IMR-90 (cell line): ENCODE results near the gene STAG1. TPM values are rescaled to one million over a fixed set of nuclear protein-coding genes. Genes with fewer than 3 reads are reported as not detected.

Experiments used
- ATAC-seq: fragments of 200-7000 bp; cut with Tn5 transposase; 2 replicates; pipeline ENCODE4 v1.9.1; 2020; ENCODE audit warnings: low read depth, mild to moderate bottlenecking, moderate library complexity
- BruUV-seq: library from RNA; stranded (reverse); fragments of 400-500 nt; replicated peaks from 2 replicates; lab custom pipeline; 2021; lab: Mats Ljungman, UMichigan
- CTCF ChIA-PET: fragments of 300-600 bp; formaldehyde crosslinking; extraction: SDS; loops from one replicate; lab custom pipeline; 2021; ENCODE audit warnings: antibody characterized with exemption; lab: Yijun Ruan, JAX
- POLR2A ChIA-PET: fragments of 300-600 bp; sonication (Branson Sonifier 250); formaldehyde crosslinking; loops from one replicate; lab custom pipeline; 2022; ENCODE audit warnings: antibody characterized with exemption; ENCODE audit not compliant: unreplicated experiment; lab: Charles Lee
- DNase-seq: peaks from one replicate; pipeline ENCODE4 v3.0.0; 2013
- H2AFZ ChIP-seq: replicated peaks from 2 replicates; pipeline ENCODE3; 2013; ENCODE audit warnings: low read length, mild to moderate bottlenecking; ENCODE audit not compliant: poor library complexity
- H2AK5ac ChIP-seq: 2 replicates; pipeline ENCODE4 v1.6.1; 2013; ENCODE audit warnings: low read depth, low read length, inconsistent platforms
- H2AK9ac ChIP-seq: replicated peaks from 2 replicates; pipeline ENCODE3; 2013; ENCODE audit warnings: mild to moderate bottlenecking, low read depth, low read length, moderate library complexity; ENCODE audit not compliant: poor library complexity
- H2BK120ac ChIP-seq: 2 replicates; pipeline ENCODE4 v1.6.1; 2013; ENCODE audit warnings: low read depth, low read length, inconsistent platforms
- H2BK15ac ChIP-seq: 3 replicates; pipeline ENCODE4 v1.6.1; 2013; ENCODE audit warnings: low read depth, low read length, inconsistent platforms
- H2BK20ac ChIP-seq: 2 replicates; pipeline ENCODE4 v1.6.1; 2013; ENCODE audit warnings: low read depth, mild to moderate bottlenecking, inconsistent platforms, low read length, moderate library complexity
- H2BK5ac ChIP-seq: 2 replicates; pipeline ENCODE4 v1.6.1; 2013; ENCODE audit warnings: mild to moderate bottlenecking, low read depth, low read length, inconsistent platforms; ENCODE audit not compliant: poor library complexity, severe bottlenecking
- H3K14ac ChIP-seq: replicated peaks from 2 replicates; pipeline ENCODE4 v1.6.1; 2013; ENCODE audit warnings: low read depth, low read length, inconsistent platforms
- H3K18ac ChIP-seq: 2 replicates; pipeline ENCODE4 v1.6.1; 2013; ENCODE audit warnings: low read depth, low read length, control low read depth
- H3K23ac ChIP-seq: 2 replicates; pipeline ENCODE4 v1.6.1; 2013; ENCODE audit warnings: low read depth, low read length, inconsistent platforms
- H3K27ac ChIP-seq: 2 replicates; pipeline ENCODE4 v1.5.1; 2013; ENCODE audit warnings: mild to moderate bottlenecking, control low read depth, low read length; ENCODE audit not compliant: insufficient read depth
- H3K27me3 ChIP-seq: 2 replicates; pipeline ENCODE4 v1.6.1; 2013; ENCODE audit warnings: low read length; ENCODE audit not compliant: control insufficient read depth, insufficient read depth
- H3K36me3 ChIP-seq: 2 replicates; pipeline ENCODE4 v1.6.1; 2013; ENCODE audit warnings: low read length, mixed read lengths; ENCODE audit not compliant: control insufficient read depth, insufficient read depth
- H3K4ac ChIP-seq: 2 replicates; pipeline ENCODE4 v1.6.1; 2013; ENCODE audit warnings: low read depth, low read length, inconsistent platforms
- H3K4me1 ChIP-seq: 2 replicates; pipeline ENCODE4 v1.6.1; 2013; ENCODE audit warnings: low read length, mixed read lengths; ENCODE audit not compliant: control insufficient read depth, insufficient read depth
- H3K4me2 ChIP-seq: 2 replicates; pipeline ENCODE4 v1.6.1; 2013; ENCODE audit warnings: low read depth, mild to moderate bottlenecking, control low read depth, low read length, moderate library complexity
- H3K4me3 ChIP-seq: 2 replicates; pipeline ENCODE4 v1.5.1; 2013; ENCODE audit warnings: low read depth, mild to moderate bottlenecking, control low read depth, low read length, moderate library complexity; ENCODE audit not compliant: insufficient read depth
- H3K56ac ChIP-seq: 2 replicates; pipeline ENCODE4 v1.6.1; 2013; ENCODE audit warnings: low read length, inconsistent platforms; ENCODE audit not compliant: insufficient read depth; ENCODE audit errors: extremely low read depth
- H3K79me1 ChIP-seq, 2 experiments: 2 replicates each; pipeline ENCODE4 v1.6.1; 2013; ENCODE audit warnings: low read length in 2 of 2, inconsistent platforms in 1 of 2, low read depth in 1 of 2
- H3K9ac ChIP-seq: 2 replicates; pipeline ENCODE4 v1.6.1; 2013; ENCODE audit warnings: low read depth, low read length, control low read depth
- H3K9me1 ChIP-seq: 2 replicates; pipeline ENCODE4 v1.6.1; 2013; ENCODE audit warnings: low read length, inconsistent platforms; ENCODE audit not compliant: insufficient read depth
- H3K9me3 ChIP-seq: 2 replicates; pipeline ENCODE4 v1.6.1; 2013; ENCODE audit warnings: low read length; ENCODE audit not compliant: control insufficient read depth, insufficient read depth
- H4K20me1 ChIP-seq: 2 replicates; pipeline ENCODE4 v1.6.1; 2013; ENCODE audit warnings: low read length, inconsistent platforms; ENCODE audit not compliant: insufficient read depth
- H4K5ac ChIP-seq: 2 replicates; pipeline ENCODE4 v1.6.1; 2013; ENCODE audit warnings: mild to moderate bottlenecking, low read depth, low read length, control low read depth
- H4K8ac ChIP-seq, 2 experiments: 2 replicates each; pipeline ENCODE4 v1.6.1; 2013; ENCODE audit warnings: low read depth in 2 of 2, low read length in 2 of 2, control low read depth in 1 of 2, inconsistent platforms in 1 of 2
- H4K91ac ChIP-seq: 2 replicates; pipeline ENCODE4 v1.6.1; 2013; ENCODE audit warnings: low read depth, low read length, inconsistent platforms; ENCODE audit not compliant: insufficient read depth
- BHLHE40 ChIP-seq: fragments of 150-350 bp; IDR thresholded peaks from 2 replicates; pipeline ENCODE4 v1.6.1; 2016; ENCODE audit warnings: mild to moderate bottlenecking, low read depth, low read length
- CEBPB ChIP-seq: IDR thresholded peaks from 2 replicates; pipeline ENCODE4 v1.6.1; 2012; ENCODE audit warnings: low read depth, low read length, improper control_type of control experiment
- CHD1 ChIP-seq: IDR thresholded peaks from 2 replicates; pipeline ENCODE4 v1.6.1; 2012; ENCODE audit warnings: low read depth, low read length, improper control_type of control experiment
- CTCF ChIP-seq: conservative IDR thresholded peaks from 2 replicates; pipeline ENCODE4 v1.5.1; 2012; ENCODE audit warnings: mild to moderate bottlenecking, low read depth, low read length, improper control_type of control experiment
- ELK1 ChIP-seq: fragments of 150-350 bp; IDR thresholded peaks from 2 replicates; pipeline ENCODE4 v1.6.1; 2016; ENCODE audit warnings: low read depth, mild to moderate bottlenecking, low read length, moderate library complexity, borderline replicate concordance
- FOS ChIP-seq: fragments of 150-350 bp; IDR thresholded peaks from 2 replicates; pipeline ENCODE4 v1.6.1; 2016; ENCODE audit warnings: low read depth, low read length
- MAFK ChIP-seq: IDR thresholded peaks from 2 replicates; pipeline ENCODE4 v1.6.1; 2012; ENCODE audit warnings: low read depth, low read length, improper control_type of control experiment
- MAZ ChIP-seq: IDR thresholded peaks from 2 replicates; pipeline ENCODE4 v1.6.1; 2012; ENCODE audit warnings: low read depth, mild to moderate bottlenecking, low read length, improper control_type of control experiment, moderate library complexity, borderline replicate concordance
- MXI1 ChIP-seq: IDR thresholded peaks from 2 replicates; pipeline ENCODE4 v1.6.1; 2012; ENCODE audit warnings: low read depth, mild to moderate bottlenecking, low read length, moderate library complexity, borderline replicate concordance
- NFE2L2 ChIP-seq: fragments of 150-350 bp; IDR thresholded peaks from 2 replicates; pipeline ENCODE4 v1.6.1; 2016; ENCODE audit warnings: low read depth, mild to moderate bottlenecking, low read length
- POLR2A ChIP-seq: IDR thresholded peaks from 2 replicates; pipeline ENCODE4 v1.6.1; 2012; ENCODE audit warnings: mild to moderate bottlenecking, low read depth, low read length
- RAD21 ChIP-seq: IDR thresholded peaks from 2 replicates; pipeline ENCODE4 v1.6.1; 2012; ENCODE audit warnings: low read length, improper control_type of control experiment
- RCOR1 ChIP-seq: IDR thresholded peaks from 2 replicates; pipeline ENCODE4 v1.6.1; 2012; ENCODE audit warnings: mild to moderate bottlenecking, low read length, improper control_type of control experiment; ENCODE audit not compliant: insufficient replicate concordance
- RFX5 ChIP-seq: IDR thresholded peaks from 2 replicates; pipeline ENCODE4 v1.8.0; 2012; ENCODE audit warnings: low read depth, mild to moderate bottlenecking, low read length, moderate library complexity
- SMC3 ChIP-seq: fragments of 150-350 bp; IDR thresholded peaks from 2 replicates; pipeline ENCODE4 v1.6.1; 2016; ENCODE audit warnings: low read depth, mild to moderate bottlenecking, antibody characterized with exemption, low read length, moderate library complexity
- USF2 ChIP-seq: fragments of 150-350 bp; IDR thresholded peaks from 2 replicates; pipeline ENCODE4 v1.6.1; 2017; ENCODE audit warnings: mild to moderate bottlenecking, antibody characterized with exemption, low read length, low read depth
- WGBS, 2 experiments: methylation state at CpG; one replicate each; pipeline versions ENCODE4 v1.1.5 to v1.1.7; 2013; ENCODE audit warnings: missing lambda C conversion rate in 2 of 2; ENCODE audit not compliant: insufficient read length in 1 of 2; ENCODE audit errors: extremely low coverage in 2 of 2; 5-methylcytosine and 5-hydroxymethylcytosine counted together
- dilution Hi-C: fragments of 300-500 bp; cut with HindIII; formaldehyde crosslinking; loops from one replicate; pipeline ENCODE4 v1.14.3; 2018; ENCODE audit warnings: low sequenced_read_pairs; ENCODE audit not compliant: unreplicated experiment
- in situ Hi-C: fragments of 300-500 bp; cut with MboI; formaldehyde crosslinking; loops from 3 replicates; pipeline ENCODE4 v1.14.3; 2019; ENCODE audit warnings: low sequenced_read_pairs, inconsistent platforms, mixed read lengths
- intact Hi-C: fragments of 100-400 bp; cut with micrococcal nuclease; formaldehyde crosslinking; loops from 2 replicates; pipeline ENCODE4 v1.10.0; 2022
- polyA plus RNA-seq, 3 experiments: library from polyadenylated mRNA; depleted of rRNA; stranded (reverse); fragments of >200 nt; gene quantifications; 2 replicates each; pipeline ENCODE4 v1.2.3, GENCODE V29; 2012; ENCODE audit warnings: low replicate concordance in 1 of 3
- total RNA-seq: library from RNA; depleted of rRNA; stranded (reverse); fragments of >200 nt; gene quantifications from 2 replicates; pipeline ENCODE4 v1.2.3, GENCODE V29; 2012

STAG1 gene
- total and polyA plus RNA-seq, 2 of the 4 experiments (the other 2 are of a cell fraction), result 9.6 to 32.3 TPM

- Histone ChIP-seq H3K27me3 (no peaks in the 10 kb centered on the region), H3K9ac (no peak overlapping the region), H2AFZ (no peak overlapping the region), H4K5ac (no peak overlapping the region), H2BK20ac (no peak overlapping the region), H2BK120ac (no peak overlapping the region), H3K9me3 (no peaks in the 10 kb centered on the region), H3K27ac (no peak overlapping the region), H2AK9ac (no peak overlapping the region), H2BK5ac (no peak overlapping the region), H3K79me1 (peaks cover 2 to 9% of the 10 kb centered on the region in 2 experiments; a peak in 3 of 4 replicates), H3K36me3 (peaks cover 2% of the 10 kb centered on the region; the same call in 1 of the 2 replicates), H3K23ac (no peak overlapping the region), H3K4ac (no peak overlapping the region), H2AK5ac (no peak overlapping the region), H4K20me1 (no peaks in the 10 kb centered on the region), H3K56ac (no peak overlapping the region), H3K4me2 (no peak overlapping the region), H3K18ac (no peak overlapping the region), H3K14ac (no peak overlapping the region), H3K9me1 (0 out of 2 replicates have a peak, but pooled peaks cover 1% of the 10 kb centered on the region), H2BK15ac (no peak overlapping the region), H4K8ac (no peak overlapping the region), H4K91ac (no peak overlapping the region), H3K4me1 (peaks cover under 1% of the 10 kb centered on the region; the same call in 1 of the 2 replicates), H3K4me3 (no peak overlapping the region)
- ChIA-PET CTCF (no interaction called here), POLR2A (no interaction called here)
- ATAC-seq (no peak), DNase-seq (no peak)
- no TSS peak for BruUV-seq
- dilution Hi-C loops (no loop called here), intact Hi-C loops (no loop called here), in situ Hi-C loops (no loop called here)
- TF ChIP-seq USF2 (no peak), RCOR1 (no peak), NFE2L2 (no peak), BHLHE40 (no peak), ELK1 (no peak), MAZ (no peak), MXI1 (no peak), MAFK (no peak), CEBPB (no peak), POLR2A (no peak), FOS (no peak), CTCF (no peak), SMC3 (no peak), RFX5 (no peak), RAD21 (no peak), CHD1 (no peak)
- WGBS, 2 experiments, result 83% methylated on average over 1 of the region's 2 CpGs; no CpG with 5 or more reads in 1 of the 2 experiments
Measured at GRCh38 chr3:136518102-136518501, 234.1 kb downstream of the STAG1 start.
